ENCODE measurements around the gene GALNT2.

The GALNT2 gene

GRCh38 chr1:230243583-230244353, 176.7 kb downstream of the GALNT2 start:
- peak; percentile 23 for DNase-seq

GRCh38 chr1:230246551-230246950, 179.5 kb downstream of the GALNT2 start:
- no peak for DNase-seq

- no peak for DNase-seq
These were observed 181.2 kb downstream of the GALNT2 start for GRCh38 chr1:230248016-230248888.

GRCh38 chr1:230248889-230249270, 181.8 kb downstream of the GALNT2 start:
- no peak for DNase-seq

GRCh38 chr1:230249695-230250480, 182.8 kb downstream of the GALNT2 start:
- DNase-seq = no peak

- no peak for DNase-seq
These were observed 183.6 kb downstream of the GALNT2 start for GRCh38 chr1:230250666-230251065.

- DNase-seq = no peak
These were observed 184.7 kb downstream of the GALNT2 start for GRCh38 chr1:230251644-230252191.

GRCh38 chr1:230253150-230253549, 186.1 kb downstream of the GALNT2 start:
- DNase-seq = no peak

GRCh38 chr1:230254265-230254664, 187.2 kb downstream of the GALNT2 start:
- DNase-seq = no peak

- no peak for DNase-seq
These were observed 188.1 kb downstream of the GALNT2 start for GRCh38 chr1:230255116-230255515.

GRCh38 chr1:230255991-230256390, 189.0 kb downstream of the GALNT2 start:
- no peak for DNase-seq

GRCh38 chr1:230256896-230257295, 189.9 kb downstream of the GALNT2 start:
- no peak for DNase-seq

- no peak for DNase-seq
These were observed 192.6 kb downstream of the GALNT2 start for GRCh38 chr1:230259621-230260020.

GRCh38 chr1:230260831-230261230, 193.8 kb downstream of the GALNT2 start:
- no peak for DNase-seq

- DNase-seq = no peak
These were observed 195.1 kb downstream of the GALNT2 start for GRCh38 chr1:230261928-230262650.

GRCh38 chr1:230262867-230263567, 196.0 kb downstream of the GALNT2 start:
- no peak for DNase-seq

GRCh38 chr1:230263568-230264195, 196.6 kb downstream of the GALNT2 start:
- no peak for DNase-seq

GRCh38 chr1:230264342-230264741, 197.3 kb downstream of the GALNT2 start:
- no peak for DNase-seq

GRCh38 chr1:230265200-230266115, 198.4 kb downstream of the GALNT2 start:
- DNase-seq = no peak

- DNase-seq = no peak
These were observed 199.4 kb downstream of the GALNT2 start for GRCh38 chr1:230266456-230266855.
